ENCODE data around the gene ITIH4.

- TF ChIP-seq CTCF (IDR thresholded peaks at IDR 0.05; ENCODE audit: low read depth, low read length) (no peak), EZH2phosphoT487 (IDR thresholded peaks at IDR 0.05; ENCODE audit: low read depth) (no peak)
These were observed 17.3 kb upstream of the ITIH4 start for GRCh38 chr3:52847726-52848125.

Data from OCI-LY3 (cell line).